Measurements from ENCODE around the gene GSAP.
A peak's percentile ranks its signal among the peaks of the same experiment; 100 is the strongest.
"Not testable (repeated sequence)": the region's sequence is repeated elsewhere in the genome, so short reads cannot be mapped to it uniquely, and the experiment has no call there.

Gene GSAP

GRCh38 chr7:77352665-77353406 lies 63.3 kb downstream of the GSAP start:
- no peak overlapping the region for H3K4me3 ChIP-seq (ENCODE audit: control insufficient read depth, low read depth, low read length)
- no peak for TF ChIP-seq CTCF (conservative IDR thresholded peaks at IDR 0.05; ENCODE audit: control insufficient read depth, insufficient read depth, low read depth, low read length)
- no peak for DNase-seq (ENCODE audit: low read depth)

- DNase-seq (ENCODE audit: low read depth) = no peak
- H3K4me3 ChIP-seq (ENCODE audit: control insufficient read depth, low read depth, low read length) = no peak overlapping the region
- TF ChIP-seq CTCF (conservative IDR thresholded peaks at IDR 0.05; ENCODE audit: control insufficient read depth, insufficient read depth, low read depth, low read length) = no peak
Measured at GRCh38 chr7:77351539-77352004, 64.6 kb downstream of the GSAP start.

- peak; percentile 2 for TF ChIP-seq CTCF (conservative IDR thresholded peaks at IDR 0.05; ENCODE audit: control insufficient read depth, insufficient read depth, low read depth, low read length)
- no peak for DNase-seq (ENCODE audit: low read depth)
Measured at GRCh38 chr7:77349141-77349540, 67.0 kb downstream of the GSAP start.

GRCh38 chr7:77348371-77348813 lies 67.8 kb downstream of the GSAP start:
- H3K4me3 ChIP-seq (ENCODE audit: control insufficient read depth, low read depth, low read length) = no peak overlapping the region
- peak; percentile 20 for TF ChIP-seq CTCF (conservative IDR thresholded peaks at IDR 0.05; ENCODE audit: control insufficient read depth, insufficient read depth, low read depth, low read length)
- DNase-seq (ENCODE audit: low read depth) = peak; percentile 93

More at GRCh38 chr7:77349141-77349540, 67.0 kb downstream of the GSAP start:
- no peak overlapping the region for H3K4me3 ChIP-seq (ENCODE audit: control insufficient read depth, low read depth, low read length)

GRCh38 chr7:77346441-77346840 lies 69.7 kb downstream of the GSAP start:
- no peak overlapping the region for H3K4me3 ChIP-seq (ENCODE audit: control insufficient read depth, low read depth, low read length)
- no peak for DNase-seq (ENCODE audit: low read depth)
- TF ChIP-seq CTCF (conservative IDR thresholded peaks at IDR 0.05; ENCODE audit: control insufficient read depth, insufficient read depth, low read depth, low read length) = no peak

- DNase-seq (ENCODE audit: low read depth) = not testable (repeated sequence)
Measured at GRCh38 chr7:77345426-77345825, 70.7 kb downstream of the GSAP start.

GRCh38 chr7:77339726-77340125 lies 76.4 kb downstream of the GSAP start:
- H3K4me3 ChIP-seq (ENCODE audit: control insufficient read depth, low read depth, low read length) = no peak overlapping the region
- no peak for DNase-seq (ENCODE audit: low read depth)
- no peak for TF ChIP-seq CTCF (conservative IDR thresholded peaks at IDR 0.05; ENCODE audit: control insufficient read depth, insufficient read depth, low read depth, low read length)

More at GRCh38 chr7:77345426-77345825, 70.7 kb downstream of the GSAP start:
- H3K4me3 ChIP-seq (ENCODE audit: control insufficient read depth, low read depth, low read length) = not testable (repeated sequence)

All from fibroblast of mammary gland (primary cell).